ENCODE results near the gene COTL1. TPM values are rescaled to one million over a fixed set of nuclear protein-coding genes. Genes with fewer than 3 reads are reported as not detected.

COTL1 gene
- total RNA-seq, 1 experiment from 2014 or later = 102 TPM

- Mint-ChIP-seq H3K27me3 (ENCODE audit: low read depth) (peaks cover 14% of the 10 kb centered on the region), H3K9me3 (no peaks in the 10 kb centered on the region), H3K4me3 (no peak overlapping the region), H3K36me3 (no peaks in the 10 kb centered on the region), H3K27ac (no peak overlapping the region), H3K4me1 (peaks cover 22% of the 10 kb centered on the region)
- POLR2A ChIA-PET = no interaction called here
- TF ChIP-seq PRRX2 (CRISPR knock-in tag; IDR thresholded peaks at IDR 0.05) (no peak), PREB (CRISPR knock-in tag; IDR thresholded peaks at IDR 0.05; ENCODE audit: borderline replicate concordance) (no peak), ERG (CRISPR knock-in tag; IDR thresholded peaks at IDR 0.05) (no peak), ARID4B (CRISPR knock-in tag; IDR thresholded peaks at IDR 0.05; ENCODE audit: borderline replicate concordance) (no peak), MAX (CRISPR knock-in tag; IDR thresholded peaks at IDR 0.05) (no peak), FOXK1 (CRISPR knock-in tag; IDR thresholded peaks at IDR 0.05) (no peak), ATF1 (CRISPR knock-in tag; IDR thresholded peaks at IDR 0.05) (no peak), SMAD4 (CRISPR knock-in tag; IDR thresholded peaks at IDR 0.05) (no peak), SP1 (CRISPR knock-in tag; conservative IDR thresholded peaks at IDR 0.05) (no peak), TEAD4 (CRISPR knock-in tag; IDR thresholded peaks at IDR 0.05) (no peak), FOXP1 (CRISPR knock-in tag; IDR thresholded peaks at IDR 0.05; ENCODE audit: borderline replicate concordance) (no peak), GABPB1 (CRISPR knock-in tag; IDR thresholded peaks at IDR 0.05) (no peak), USF2 (CRISPR knock-in tag; IDR thresholded peaks at IDR 0.05) (no peak), ZNF263 (CRISPR knock-in tag; IDR thresholded peaks at IDR 0.05; ENCODE audit: low read depth) (no peak)
- no peak for DNase-seq (ENCODE audit: low spot score)
- no peak for ATAC-seq
- CTCF ChIA-PET = interaction anchor here (1.1 to 2.9 kb wide), 4 partner anchors 28 to 281 kb away, joined by 3 to 13 read pairs (median 8); no protein-coding TSS in a partner anchor
Observed at GRCh38 chr16:84643674-84644073, 25.8 kb upstream of the COTL1 start.

GRCh38 chr16:84643180-84643583 is 25.3 kb upstream of the COTL1 start:
- Mint-ChIP-seq H3K4me1 (peaks cover 22% of the 10 kb centered on the region), H3K4me3 (no peak overlapping the region), H3K9me3 (no peaks in the 10 kb centered on the region), H3K27me3 (ENCODE audit: low read depth) (peaks cover 14% of the 10 kb centered on the region), H3K27ac (no peak overlapping the region), H3K36me3 (no peaks in the 10 kb centered on the region)
- ChIA-PET CTCF (interaction anchor here (1.1 to 2.9 kb wide), 4 partner anchors 29 to 282 kb away, joined by 3 to 13 read pairs (median 8); no protein-coding TSS in a partner anchor), POLR2A (no interaction called here)
- DNase-seq (ENCODE audit: low spot score) (no peak), ATAC-seq (no peak; the same call in 1 of the 2 replicates)
- TF ChIP-seq ERG (CRISPR knock-in tag; IDR thresholded peaks at IDR 0.05) (no peak), FOXP1 (CRISPR knock-in tag; IDR thresholded peaks at IDR 0.05; ENCODE audit: borderline replicate concordance) (no peak), MXD4 (CRISPR knock-in tag; IDR thresholded peaks at IDR 0.05; ENCODE audit: borderline replicate concordance) (no peak), SOX15 (CRISPR knock-in tag; IDR thresholded peaks at IDR 0.05) (no peak), RELA (CRISPR knock-in tag; IDR thresholded peaks at IDR 0.05; ENCODE audit: borderline replicate concordance) (no peak), USF2 (CRISPR knock-in tag; IDR thresholded peaks at IDR 0.05) (no peak), ESRRA (CRISPR knock-in tag; IDR thresholded peaks at IDR 0.05; ENCODE audit: borderline replicate concordance) (no peak), JAZF1 (CRISPR knock-in tag; IDR thresholded peaks at IDR 0.05) (no peak), RORB (CRISPR knock-in tag; IDR thresholded peaks at IDR 0.05) (no peak), ATF2 (CRISPR knock-in tag; IDR thresholded peaks at IDR 0.05; ENCODE audit: borderline replicate concordance, low read depth) (no peak), NFATC4 (CRISPR knock-in tag; IDR thresholded peaks at IDR 0.05) (no peak), TEAD1 (CRISPR knock-in tag; IDR thresholded peaks at IDR 0.05) (no peak)

Measured in WTC11 (cell line).